Neural cell (in vitro differentiated cells): ENCODE measurements around the gene RASGRP2.

Experiments used
- CTCF ChIP-seq: fragments of 450-650 bp; IDR thresholded peaks from 2 replicates; pipeline ENCODE4 v1.5.1; 2014; ENCODE audit warnings: antibody characterized with exemption, mild to moderate bottlenecking, moderate library complexity; ENCODE audit not compliant: poor library complexity, severe bottlenecking
- EZH2 ChIP-seq: fragments of 200-600, 300-800 bp; shearing (Covaris generic), sonication (generic); IDR thresholded peaks from 2 replicates; pipeline ENCODE4 v1.6.1; 2014; ENCODE audit warnings: antibody characterized with exemption, low read length, borderline replicate concordance, mild to moderate bottlenecking; ENCODE audit not compliant: insufficient read depth, poor library complexity, severe bottlenecking
- MXI1 ChIP-seq: fragments of 450-650 bp; conservative IDR thresholded peaks from 2 replicates; pipeline ENCODE4 v1.6.1; 2014; ENCODE audit warnings: antibody characterized with exemption, mild to moderate bottlenecking; ENCODE audit not compliant: poor library complexity, severe bottlenecking
- POLR2AphosphoS5 ChIP-seq: IDR thresholded peaks from 2 replicates; pipeline ENCODE4 v1.6.1; 2012
- TAF1 ChIP-seq: IDR thresholded peaks from 2 replicates; pipeline ENCODE4 v1.6.1; 2012; ENCODE audit warnings: low read depth

- TF ChIP-seq CTCF (no peak), POLR2AphosphoS5 (no peak), EZH2 (no peak), MXI1 (no peak), TAF1 (no peak)
Observed at GRCh38 chr11:64696045-64696444, 47.9 kb downstream of the RASGRP2 start.
